Activated naive CD4-positive, alpha-beta T cell treated with anti-CD3 and anti-CD28 coated beads, Interleukin-2, amount 50 U/mL, for 24 hours (primary cell): ENCODE measurements around the gene MAPKBP1.
A peak's percentile ranks its signal among the peaks of the same experiment; 100 is the strongest.
"Not testable (repeated sequence)": the region's sequence is repeated elsewhere in the genome, so short reads cannot be mapped to it uniquely, and the experiment has no call there.

Experiments used
- H3K27ac Mint-ChIP-seq: one replicate; pipeline ENCODE4 v1.8.0; 2021; ENCODE audit warnings: mild to moderate bottlenecking, mixed read lengths
- H3K27me3 Mint-ChIP-seq: one replicate; pipeline ENCODE4 v1.8.0; 2021; ENCODE audit warnings: mixed read lengths
- H3K36me3 Mint-ChIP-seq: one replicate; pipeline ENCODE4 v1.8.0; 2021; ENCODE audit warnings: mixed read lengths
- H3K4me1 Mint-ChIP-seq: one replicate; pipeline ENCODE4 v1.8.0; 2021; ENCODE audit warnings: mixed read lengths
- H3K4me3 Mint-ChIP-seq: one replicate; pipeline ENCODE4 v1.8.0; 2021; ENCODE audit warnings: mild to moderate bottlenecking, mixed read lengths
- H3K9me3 Mint-ChIP-seq: one replicate; pipeline ENCODE4 v1.8.0; 2021; ENCODE audit warnings: mixed read lengths

Gene MAPKBP1

GRCh38 chr15:41774062-41774881 lies at the start of gene MAPKBP1:
MAPKBP1 (plus strand) TSS chr15:41774484; CDS start chr15:41775276, 792 bp downstream.
- H3K4me1 Mint-ChIP-seq, result peaks cover 58% of the 10 kb centered on the region
- H3K4me3 Mint-ChIP-seq, result peak within 1 kb of the TSS; percentile 96

GRCh38 chr15:41727143-41727542 lies 47.1 kb upstream of the MAPKBP1 start:
- Mint-ChIP-seq H3K9me3 (no peaks in the 10 kb centered on the region), H3K27ac (no peak overlapping the region), H3K36me3 (peaks cover 3% of the 10 kb centered on the region), H3K4me3 (no peak overlapping the region), H3K4me1 (peaks cover 13% of the 10 kb centered on the region), H3K27me3 (no peaks in the 10 kb centered on the region)

More at GRCh38 chr15:41774062-41774881, at the start of gene MAPKBP1:
- peak within 1 kb of the TSS; percentile 90 for H3K27ac Mint-ChIP-seq
- H3K36me3 Mint-ChIP-seq, result no peaks in the 10 kb centered on the region
- H3K9me3 Mint-ChIP-seq, result no peaks in the 10 kb centered on the region
- no peaks in the 10 kb centered on the region for H3K27me3 Mint-ChIP-seq

- not testable (repeated sequence) for H3K4me1 Mint-ChIP-seq, H3K27ac Mint-ChIP-seq, H3K4me3 Mint-ChIP-seq, H3K27me3 Mint-ChIP-seq, H3K36me3 Mint-ChIP-seq, H3K9me3 Mint-ChIP-seq
These were observed 46.2 kb upstream of the MAPKBP1 start for GRCh38 chr15:41728061-41728460.

DNA sequence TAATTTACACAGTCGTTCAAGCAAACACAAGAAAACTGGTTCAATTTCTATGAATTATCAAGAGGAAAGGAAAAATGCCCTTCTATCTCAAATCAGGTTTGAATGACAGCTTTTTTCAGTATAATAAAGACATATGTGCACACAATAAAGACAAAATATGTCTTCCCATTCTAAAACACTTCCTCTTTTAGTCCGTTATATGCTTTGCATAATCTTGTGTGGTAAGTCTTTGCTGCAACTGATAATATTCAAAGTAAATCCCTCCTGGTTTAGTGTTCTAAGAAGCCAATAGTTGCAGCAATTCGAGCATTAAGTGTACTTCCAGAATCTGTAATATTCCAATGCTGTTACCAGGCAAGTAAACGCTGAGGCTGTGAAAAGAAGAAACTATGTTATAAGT lies 43.7 kb upstream of the MAPKBP1 start:
- H3K27ac Mint-ChIP-seq, result no peak overlapping the region
- no peaks in the 10 kb centered on the region for H3K27me3 Mint-ChIP-seq
- H3K4me3 Mint-ChIP-seq, result no peak overlapping the region
- peaks cover 6% of the 10 kb centered on the region for H3K36me3 Mint-ChIP-seq
- H3K4me1 Mint-ChIP-seq, result no peaks in the 10 kb centered on the region
- H3K9me3 Mint-ChIP-seq, result no peaks in the 10 kb centered on the region

DNA sequence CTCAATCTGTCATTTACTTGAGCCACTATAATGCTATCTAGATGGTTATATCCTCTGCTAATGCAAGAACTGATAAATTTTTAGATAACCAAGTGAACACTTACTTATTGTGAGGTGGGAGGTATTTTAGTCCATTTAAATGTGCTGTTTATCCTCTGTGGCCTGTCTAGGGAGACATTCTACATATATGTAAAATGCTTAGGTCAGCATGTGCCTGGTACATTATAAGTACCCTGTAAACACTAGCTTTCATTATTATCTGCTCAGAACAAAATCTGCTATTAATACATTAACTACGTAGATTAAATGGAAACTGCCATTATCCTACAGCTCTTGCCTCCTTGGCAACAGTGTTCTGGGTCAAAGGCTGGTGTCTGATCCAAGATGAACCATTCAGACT lies 41.8 kb upstream of the MAPKBP1 start:
- no peak overlapping the region for H3K27ac Mint-ChIP-seq
- no peak overlapping the region for H3K4me3 Mint-ChIP-seq
- no peaks in the 10 kb centered on the region for H3K9me3 Mint-ChIP-seq

DNA sequence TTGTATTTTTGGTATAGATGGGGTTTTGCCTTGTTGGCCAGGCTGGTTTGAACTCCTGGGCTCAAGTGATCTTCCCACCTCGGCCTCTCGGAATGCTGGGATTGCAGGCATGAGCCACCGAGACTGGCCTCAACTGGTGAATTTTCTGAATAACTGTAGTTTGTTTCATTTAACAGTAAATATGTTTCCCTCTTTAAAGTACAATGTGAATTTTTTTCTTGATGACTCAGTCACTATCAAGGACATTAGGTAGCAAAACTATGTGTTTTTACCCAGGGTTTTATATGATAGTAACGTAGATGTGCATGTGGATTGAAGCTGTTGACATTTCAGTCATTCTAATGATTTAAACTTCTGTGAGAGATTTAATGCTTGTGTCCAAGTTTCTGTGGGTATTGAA lies 40.2 kb upstream of the MAPKBP1 start:
- Mint-ChIP-seq H3K4me3 (no peak overlapping the region), H3K27ac (no peak overlapping the region), H3K36me3 (peaks cover 9% of the 10 kb centered on the region), H3K4me1 (no peaks in the 10 kb centered on the region), H3K9me3 (no peaks in the 10 kb centered on the region), H3K27me3 (no peaks in the 10 kb centered on the region)

More for the DNA sequence above, 41.8 kb upstream of the MAPKBP1 start:
- no peaks in the 10 kb centered on the region for H3K4me1 Mint-ChIP-seq
- H3K27me3 Mint-ChIP-seq, result no peaks in the 10 kb centered on the region
- peaks cover 8% of the 10 kb centered on the region for H3K36me3 Mint-ChIP-seq

- H3K27ac Mint-ChIP-seq, result no peak overlapping the region
- peaks cover 9% of the 10 kb centered on the region for H3K36me3 Mint-ChIP-seq
- H3K27me3 Mint-ChIP-seq, result no peaks in the 10 kb centered on the region
These were observed 39.2 kb upstream of the MAPKBP1 start for GRCh38 chr15:41735046-41735445.

GRCh38 chr15:41735492-41735891 lies 38.8 kb upstream of the MAPKBP1 start:
- H3K27me3 Mint-ChIP-seq, H3K9me3 Mint-ChIP-seq, H3K4me3 Mint-ChIP-seq, H3K4me1 Mint-ChIP-seq, H3K27ac Mint-ChIP-seq, H3K36me3 Mint-ChIP-seq: not testable (repeated sequence)

More at GRCh38 chr15:41735046-41735445, 39.2 kb upstream of the MAPKBP1 start:
- no peaks in the 10 kb centered on the region for H3K9me3 Mint-ChIP-seq
- H3K4me3 Mint-ChIP-seq, result no peak overlapping the region
- no peaks in the 10 kb centered on the region for H3K4me1 Mint-ChIP-seq

DNA sequence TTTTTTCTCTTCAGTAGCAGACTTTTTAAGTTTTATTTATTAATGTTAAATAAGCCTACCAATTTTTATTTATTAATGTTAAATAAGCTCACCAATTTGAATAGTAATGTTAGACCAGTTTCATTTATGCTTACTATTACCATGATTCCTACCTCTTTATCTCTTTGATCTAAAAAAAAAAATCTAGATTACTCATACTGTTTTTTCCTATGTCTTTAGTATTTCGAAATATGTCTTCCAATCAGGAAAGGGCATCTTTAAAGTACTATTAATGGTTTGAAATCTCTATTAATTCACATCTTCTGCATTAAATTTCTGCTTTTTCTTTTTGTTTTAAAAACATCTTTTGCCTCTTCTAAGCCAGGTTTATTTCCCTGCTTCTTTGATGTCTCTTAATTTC lies 27.5 kb upstream of the MAPKBP1 start:
- Mint-ChIP-seq H3K27ac (no peak overlapping the region), H3K4me3 (no peak overlapping the region), H3K36me3 (peaks cover 16% of the 10 kb centered on the region), H3K27me3 (no peaks in the 10 kb centered on the region), H3K9me3 (no peaks in the 10 kb centered on the region), H3K4me1 (peaks cover 12% of the 10 kb centered on the region)

DNA sequence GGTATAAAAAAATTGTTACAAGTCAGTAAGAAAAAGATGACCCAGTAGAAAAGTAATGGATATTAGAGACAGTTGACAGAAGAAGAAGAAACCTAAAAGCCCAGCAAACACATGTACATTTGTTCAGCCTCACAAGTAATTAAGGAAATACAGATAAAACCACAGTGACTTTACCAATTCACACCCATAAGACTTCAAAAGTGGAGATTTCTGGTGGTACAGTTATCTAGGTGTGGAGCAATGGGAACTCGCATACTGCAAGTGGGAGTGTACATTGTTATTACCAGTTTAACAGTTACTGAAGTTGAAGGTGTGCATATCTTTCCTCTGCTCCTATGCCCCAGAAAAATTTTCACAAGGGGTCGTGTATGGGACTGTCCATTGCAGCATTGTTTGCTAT lies 18.1 kb upstream of the MAPKBP1 start:
- H3K36me3 Mint-ChIP-seq, result peaks cover 14% of the 10 kb centered on the region
- no peaks in the 10 kb centered on the region for H3K27me3 Mint-ChIP-seq
- H3K4me3 Mint-ChIP-seq, result no peak overlapping the region
- H3K27ac Mint-ChIP-seq, result no peak overlapping the region
- H3K4me1 Mint-ChIP-seq, result no peaks in the 10 kb centered on the region
- no peaks in the 10 kb centered on the region for H3K9me3 Mint-ChIP-seq

GRCh38 chr15:41772720-41773331 lies 1.5 kb upstream of the MAPKBP1 start:
- Mint-ChIP-seq H3K4me1 (peaks cover 45% of the 10 kb centered on the region), H3K36me3 (no peaks in the 10 kb centered on the region), H3K4me3 (peak overlapping the region; percentile 96), H3K27me3 (no peaks in the 10 kb centered on the region), H3K27ac (no peak overlapping the region), H3K9me3 (no peaks in the 10 kb centered on the region)

GRCh38 chr15:41773332-41773728 lies 954 bp upstream of the MAPKBP1 start:
- Mint-ChIP-seq H3K36me3 (no peaks in the 10 kb centered on the region), H3K27me3 (no peaks in the 10 kb centered on the region), H3K4me1 (peaks cover 50% of the 10 kb centered on the region), H3K9me3 (no peaks in the 10 kb centered on the region), H3K4me3 (peak overlapping the region; percentile 96), H3K27ac (peak overlapping the region; percentile 90)

DNA sequence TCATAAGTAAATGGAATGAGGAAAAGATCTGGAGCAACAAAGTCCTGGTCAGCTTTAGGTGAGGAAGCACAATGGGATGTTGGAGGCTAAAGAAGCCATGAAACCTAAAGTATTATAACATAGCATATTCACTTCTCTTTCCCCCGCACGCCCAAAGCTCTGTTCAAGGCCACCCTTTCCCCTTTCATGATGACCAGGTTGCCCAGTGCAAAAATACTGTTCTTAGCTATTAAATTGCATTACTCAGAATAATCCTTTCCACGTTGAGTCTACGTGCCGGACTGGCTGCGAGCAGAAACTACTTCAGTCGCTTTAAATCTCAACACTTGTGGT lies 589 bp upstream of the MAPKBP1 start:
- Mint-ChIP-seq H3K27ac (peak overlapping the region; percentile 90), H3K4me3 (peak overlapping the region; percentile 96), H3K27me3 (no peaks in the 10 kb centered on the region), H3K36me3 (no peaks in the 10 kb centered on the region), H3K4me1 (peaks cover 54% of the 10 kb centered on the region), H3K9me3 (no peaks in the 10 kb centered on the region)

DNA sequence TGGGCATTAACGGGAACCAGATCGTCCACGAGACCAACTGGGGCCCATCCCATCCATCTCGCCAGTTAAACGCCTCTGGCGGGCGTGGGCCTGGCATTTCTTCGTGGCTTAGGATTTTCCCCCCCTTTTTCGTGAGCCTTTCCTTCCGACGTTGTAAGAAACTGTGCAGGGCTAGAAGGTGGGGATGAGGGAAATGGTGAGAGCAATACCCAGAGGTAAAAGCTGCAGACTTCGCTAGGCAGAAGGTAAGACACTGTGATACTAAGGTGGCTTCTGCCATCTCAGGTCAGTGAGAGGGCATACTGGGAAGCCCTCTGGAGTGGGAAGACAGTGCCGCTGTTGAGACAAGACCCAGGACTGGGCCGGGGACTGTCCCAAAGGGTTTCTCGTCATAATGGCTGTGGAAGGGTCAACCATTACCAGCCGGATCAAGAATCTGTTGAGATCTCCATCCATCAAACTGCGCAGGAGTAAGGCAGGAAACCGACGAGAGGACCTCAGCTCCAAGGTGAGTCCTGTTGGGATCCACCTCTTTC lies 666 bp downstream of the MAPKBP1 start:
- H3K27me3 Mint-ChIP-seq, result no peaks in the 10 kb centered on the region
- H3K9me3 Mint-ChIP-seq, result no peaks in the 10 kb centered on the region
- H3K27ac Mint-ChIP-seq, result peak overlapping the region; percentile 80
- peak overlapping the region; percentile 96 for H3K4me3 Mint-ChIP-seq
- peaks cover 2% of the 10 kb centered on the region for H3K36me3 Mint-ChIP-seq
- peaks cover 65% of the 10 kb centered on the region for H3K4me1 Mint-ChIP-seq

GRCh38 chr15:41775651-41776050 lies 1.4 kb downstream of the MAPKBP1 start:
- Mint-ChIP-seq H3K9me3 (no peaks in the 10 kb centered on the region), H3K4me3 (peak overlapping the region; percentile 96), H3K27me3 (no peaks in the 10 kb centered on the region), H3K4me1 (peaks cover 72% of the 10 kb centered on the region), H3K36me3 (peaks cover 3% of the 10 kb centered on the region), H3K27ac (no peak overlapping the region)

DNA sequence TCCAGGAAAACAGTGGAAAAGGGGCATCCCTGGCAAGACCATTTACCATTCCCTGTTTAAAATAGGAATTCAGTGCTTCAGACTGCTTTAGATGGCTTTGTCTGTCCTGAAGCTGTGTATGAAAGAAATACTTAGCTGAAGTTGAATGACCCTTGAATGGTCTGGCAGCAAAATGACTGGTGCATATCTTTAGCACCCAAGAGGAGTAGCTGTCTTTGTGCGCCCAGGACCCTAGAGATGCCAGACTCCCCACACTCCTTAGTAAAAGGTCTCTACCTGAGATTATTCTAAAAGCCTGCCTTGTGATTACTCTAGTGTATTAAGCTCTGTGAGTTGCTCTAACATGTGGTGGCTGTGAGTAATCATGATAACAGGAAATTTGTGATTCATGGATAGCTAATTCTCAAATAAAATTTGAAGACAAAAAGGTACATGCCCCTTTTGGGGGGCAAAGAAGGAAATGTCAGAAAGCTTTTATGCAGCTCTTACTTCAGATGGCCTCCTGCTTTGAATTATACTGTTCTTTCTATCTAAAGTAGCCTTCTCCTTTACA lies 3.2 kb downstream of the MAPKBP1 start:
- Mint-ChIP-seq H3K27ac (no peak overlapping the region), H3K9me3 (no peaks in the 10 kb centered on the region), H3K4me1 (peaks cover 80% of the 10 kb centered on the region), H3K36me3 (peaks cover 3% of the 10 kb centered on the region), H3K4me3 (peak overlapping the region; percentile 39), H3K27me3 (no peaks in the 10 kb centered on the region)
